SK-N-SH treated with all-trans-retinoic acid at 6 μM for 48 hours (cell line): Measurements from ENCODE around the gene SMOC2.

ENCODE experiments used
- ATAC-seq: fragments of 200-7000 bp; cut with Tn5 transposase; 3 replicates; pipeline ENCODE4 v1.9.1; 2020; ENCODE audit warnings: mild to moderate bottlenecking, moderate library complexity
- ARNTL ChIP-seq: fragments of 450-650 bp; formaldehyde crosslinking; IDR thresholded peaks from 2 replicates; pipeline ENCODE4 v1.5.0; 2020; ENCODE audit warnings: low read depth, mild to moderate bottlenecking, moderate library complexity, borderline replicate concordance
- BACH2 ChIP-seq: fragments of 250-450 bp; sonication (Bioruptor Pico); IDR thresholded peaks from 2 replicates; pipeline ENCODE4 v1.9.0; 2021; ENCODE audit warnings: mild to moderate bottlenecking, borderline replicate concordance
- CREB5 ChIP-seq: fragments of 250-450 bp; sonication (Bioruptor Pico); IDR thresholded peaks from 2 replicates; pipeline ENCODE4 v1.5.1; 2020; ENCODE audit warnings: low read depth, mild to moderate bottlenecking, moderate library complexity
- CSRNP3 ChIP-seq: fragments of 250-450 bp; sonication (Bioruptor Pico); IDR thresholded peaks from 2 replicates; pipeline ENCODE4 v1.5.1; 2021; ENCODE audit warnings: mild to moderate bottlenecking, moderate library complexity
- ESRRG ChIP-seq: fragments of 250-450 bp; sonication (Bioruptor Pico); IDR thresholded peaks from 2 replicates; pipeline ENCODE4 v1.6.1; 2021; ENCODE audit warnings: mild to moderate bottlenecking
- GLIS3 ChIP-seq: fragments of 250-450 bp; sonication (Bioruptor Pico); IDR thresholded peaks from 2 replicates; pipeline ENCODE4 v1.5.0; 2020; ENCODE audit warnings: mild to moderate bottlenecking, moderate library complexity
- ISL1 ChIP-seq: fragments of 250-450 bp; sonication (Bioruptor Pico); IDR thresholded peaks from 2 replicates; pipeline ENCODE4 v2.1.2; 2022; ENCODE audit warnings: mild to moderate bottlenecking, moderate library complexity
- PATZ1 ChIP-seq: fragments of 250-450 bp; sonication (Bioruptor Pico); IDR thresholded peaks from 2 replicates; pipeline ENCODE4 v1.8.0; 2020; ENCODE audit warnings: mild to moderate bottlenecking, moderate library complexity, borderline replicate concordance
- POU6F1 ChIP-seq: fragments of 250-450 bp; sonication (Bioruptor Pico); IDR thresholded peaks from 2 replicates; pipeline ENCODE4 v1.8.0; 2021; ENCODE audit warnings: low read depth, mild to moderate bottlenecking, moderate library complexity, borderline replicate concordance
- PPARA ChIP-seq: fragments of 250-450 bp; sonication (Bioruptor Pico); IDR thresholded peaks from 2 replicates; pipeline ENCODE4 v1.5.0; 2020; ENCODE audit warnings: mild to moderate bottlenecking, borderline replicate concordance
- TCF4 ChIP-seq: fragments of 250-450 bp; sonication (Bioruptor Pico); IDR thresholded peaks from 2 replicates; pipeline ENCODE4 v1.8.0; 2021; ENCODE audit warnings: mild to moderate bottlenecking, moderate library complexity, borderline replicate concordance
- TOX ChIP-seq: fragments of 250-450 bp; sonication (Bioruptor Pico); IDR thresholded peaks from 2 replicates; pipeline ENCODE4 v1.8.0; 2021; ENCODE audit warnings: mild to moderate bottlenecking, moderate library complexity, borderline replicate concordance
- TSHZ2 ChIP-seq: fragments of 250-450 bp; sonication (Bioruptor Pico); IDR thresholded peaks from 2 replicates; pipeline ENCODE4 v1.5.0; 2020; ENCODE audit warnings: mild to moderate bottlenecking, moderate library complexity
- ZC3H10 ChIP-seq: fragments of 250-450 bp; sonication (Bioruptor Pico); IDR thresholded peaks from 2 replicates; pipeline ENCODE4 v1.5.1; 2021; ENCODE audit warnings: mild to moderate bottlenecking, moderate library complexity
- ZFP30 ChIP-seq: fragments of 450-650 bp; formaldehyde crosslinking; IDR thresholded peaks from 2 replicates; pipeline ENCODE4 v1.5.0; 2022; ENCODE audit warnings: mild to moderate bottlenecking, moderate library complexity
- ZNF565 ChIP-seq: fragments of 450-650 bp; formaldehyde crosslinking; conservative IDR thresholded peaks from 2 replicates; pipeline ENCODE4 v1.5.0; 2020; ENCODE audit warnings: low read depth, mild to moderate bottlenecking, moderate library complexity
- ZNF8 ChIP-seq: fragments of 450-650 bp; formaldehyde crosslinking; IDR thresholded peaks from 2 replicates; pipeline ENCODE4 v1.5.0; 2020; ENCODE audit warnings: mild to moderate bottlenecking, moderate library complexity

The SMOC2 gene

GRCh38 chr6:168559574-168560098 lies 118.7 kb downstream of the SMOC2 start:
- TF ChIP-seq ESRRG (CRISPR knock-in tag): no peak
- no peak for TF ChIP-seq CREB5
- TF ChIP-seq BACH2 (CRISPR knock-in tag): no peak
- no peak for TF ChIP-seq CSRNP3
- TF ChIP-seq TOX (CRISPR knock-in tag): no peak
- TF ChIP-seq GLIS3 (CRISPR knock-in tag): no peak
- no peak for TF ChIP-seq ZNF8 (CRISPR knock-in tag)
- TF ChIP-seq PPARA (CRISPR knock-in tag): no peak
- TF ChIP-seq PATZ1 (CRISPR knock-in tag): no peak
- no peak for TF ChIP-seq TSHZ2
- no peak for ATAC-seq

GRCh38 chr6:168560126-168560525 lies 119.1 kb downstream of the SMOC2 start:
- no peak for ATAC-seq
- TF ChIP-seq ARNTL (CRISPR knock-in tag): no peak
- no peak for TF ChIP-seq PATZ1 (CRISPR knock-in tag)
- no peak for TF ChIP-seq GLIS3 (CRISPR knock-in tag)
- no peak for TF ChIP-seq TCF4 (CRISPR knock-in tag)
- TF ChIP-seq ISL1 (CRISPR knock-in tag): no peak
- no peak for TF ChIP-seq ZFP30 (CRISPR knock-in tag)
- no peak for TF ChIP-seq ZNF565
- no peak for TF ChIP-seq POU6F1

- no peak for ATAC-seq
- TF ChIP-seq ARNTL (CRISPR knock-in tag): no peak
- no peak for TF ChIP-seq CSRNP3
- no peak for TF ChIP-seq ESRRG (CRISPR knock-in tag)
- no peak for TF ChIP-seq GLIS3 (CRISPR knock-in tag)
- TF ChIP-seq ZC3H10 (CRISPR knock-in tag): no peak
- no peak for TF ChIP-seq TSHZ2
- no peak for TF ChIP-seq TOX (CRISPR knock-in tag)
- TF ChIP-seq, all 23 proteins: peak for 0
Measured at GRCh38 chr6:168562576-168563151, 121.7 kb downstream of the SMOC2 start.
